SH-SY5Y (cell line): Measurements from ENCODE around the gene MTUS2.

Experiments used
- GATA2 ChIP-seq: IDR thresholded peaks from 2 replicates; pipeline ENCODE4 v1.6.1; 2011; ENCODE audit warnings: mild to moderate bottlenecking, low read depth, low read length
- GATA3 ChIP-seq: IDR thresholded peaks from 2 replicates; pipeline ENCODE4 v1.6.1; 2011; ENCODE audit warnings: low read depth, mild to moderate bottlenecking, low read length, moderate library complexity

- TF ChIP-seq GATA3, result no peak
- TF ChIP-seq GATA2, result no peak
These were observed 38.9 kb downstream of the MTUS2 start for GRCh38 chr13:28859069-28859468.
